Vagina (tissue), 2 donors: ENCODE results near the gene CALCA. TPM values are rescaled to one million over a fixed set of nuclear protein-coding genes. Genes with fewer than 3 reads are reported as not detected.

ENCODE experiments used
- DNase-seq, 2 donors: peaks; one replicate each; pipeline ENCODE4 v3.0.0-alpha.2; 2017; ENCODE audit errors: extremely low spot score in 2 of 2
- H3K27ac ChIP-seq: fragments of 200-600 bp; sonication (generic); one replicate; pipeline ENCODE4 v1.5.1; 2019
- H3K27me3 ChIP-seq: fragments of 200-600 bp; sonication (generic); one replicate; pipeline ENCODE4 v1.5.1; 2019
- H3K36me3 ChIP-seq, 2 donors: fragments of 200-600 bp; sonication (generic); one replicate each; pipeline ENCODE4 v1.5.1; 2017 to 2019
- H3K4me1 ChIP-seq: fragments of 200-600 bp; sonication (generic); one replicate; pipeline ENCODE4 v1.5.1; 2019
- H3K4me3 ChIP-seq, 2 donors: fragments of 200-600 bp; sonication (generic); 1 replicate in 1 of 2; 2 replicates in 1 of 2; pipeline ENCODE4 v1.5.1; 2016 to 2019
- H3K9me3 ChIP-seq: fragments of 200-600 bp; sonication (generic); one replicate; pipeline ENCODE4 v1.5.1; 2019
- CTCF ChIP-seq, 3 experiments: fragments of 450-650 bp in 2 of 3; fragments of 200-600 bp in 1 of 3; sonication (generic) in 1 of 3; IDR thresholded peaks; one replicate each; pipeline ENCODE4 v1.5.1; 2017 to 2019; ENCODE audit warnings: antibody characterized with exemption in 3 of 3, mild to moderate bottlenecking in 2 of 3, moderate library complexity in 2 of 3
- POLR2A ChIP-seq, 2 donors: fragments of 450-650 bp; IDR thresholded peaks; one replicate each; pipeline ENCODE4 v1.6.1; 2017; ENCODE audit warnings: antibody characterized with exemption in 2 of 2, mild to moderate bottlenecking in 2 of 2, moderate library complexity in 2 of 2
- POLR2AphosphoS5 ChIP-seq, 2 donors: sonication (generic); formaldehyde crosslinking; IDR thresholded peaks; one replicate each; pipeline ENCODE4 v1.9.0; 2017; ENCODE audit warnings: antibody characterized with exemption in 2 of 2, mild to moderate bottlenecking in 2 of 2, low read depth in 1 of 2; ENCODE audit not compliant: insufficient read depth in 1 of 2
- intact Hi-C: fragments of 100-400 bp; cut with DNase I; formaldehyde crosslinking; loops from one replicate; pipeline ENCODE4 v1.15.1; 2023
- total RNA-seq: library from RNA; depleted of rRNA; stranded (reverse); fragments of >200 nt; gene quantifications from one replicate; pipeline ENCODE4 v1.2.3, GENCODE V29; 2016

CALCA gene
- total RNA-seq, 1 donor from 2014 or later: not detected

GRCh38 chr11:14942745-14943144 is 29.4 kb downstream of the CALCA start:
- Histone ChIP-seq H3K9me3 (no peaks in the 10 kb centered on the region), H3K36me3 (no peaks in the 10 kb centered on the region), H3K27me3 (no peaks in the 10 kb centered on the region), H3K4me3 (no peak overlapping the region), H3K27ac (no peak overlapping the region), H3K4me1 (no peaks in the 10 kb centered on the region)
- intact Hi-C loops: no loop called here
- DNase-seq: no peak
- TF ChIP-seq POLR2AphosphoS5 (IDR thresholded peaks at IDR 0.05; ENCODE audit: insufficient read depth in 1 of 2, low read depth in 1 of 2) (no peak), POLR2A (IDR thresholded peaks at IDR 0.05) (no peak), CTCF (IDR thresholded peaks at IDR 0.05) (no peak)

- TF ChIP-seq POLR2AphosphoS5 (IDR thresholded peaks at IDR 0.05; ENCODE audit: insufficient read depth in 1 of 2, low read depth in 1 of 2) (no peak), POLR2A (IDR thresholded peaks at IDR 0.05) (no peak), CTCF (IDR thresholded peaks at IDR 0.05) (no peak)
- Histone ChIP-seq H3K27me3 (no peaks in the 10 kb centered on the region), H3K27ac (no peak overlapping the region), H3K9me3 (no peaks in the 10 kb centered on the region), H3K36me3 (no peaks in the 10 kb centered on the region), H3K4me1 (no peaks in the 10 kb centered on the region), H3K4me3 (no peak overlapping the region)
- no peak for DNase-seq
- intact Hi-C loops: no loop called here
Observed at GRCh38 chr11:14938936-14939335, 33.2 kb downstream of the CALCA start.

- TF ChIP-seq POLR2A (IDR thresholded peaks at IDR 0.05): no peak
- no peak for TF ChIP-seq POLR2AphosphoS5 (IDR thresholded peaks at IDR 0.05; ENCODE audit: insufficient read depth in 1 of 2, low read depth in 1 of 2)
- TF ChIP-seq CTCF (IDR thresholded peaks at IDR 0.05): no peak
- H3K27me3 ChIP-seq: no peaks in the 10 kb centered on the region
- DNase-seq: no peak
- no peaks in the 10 kb centered on the region for H3K9me3 ChIP-seq
- H3K4me3 ChIP-seq: no peak overlapping the region
- intact Hi-C loops: no loop called here
- no peaks in the 10 kb centered on the region for H3K4me1 ChIP-seq
- no peaks in the 10 kb centered on the region for H3K36me3 ChIP-seq
- H3K27ac ChIP-seq: no peak overlapping the region
Observed at GRCh38 chr11:14934641-14935351, 37.4 kb downstream of the CALCA start.

- no peak overlapping the region for H3K4me3 ChIP-seq
Observed at GRCh38 chr11:14932447-14932846, 39.7 kb downstream of the CALCA start.

More at GRCh38 chr11:14932447-14932846, 39.7 kb downstream of the CALCA start:
- Histone ChIP-seq H3K27ac (no peak overlapping the region), H3K9me3 (no peaks in the 10 kb centered on the region), H3K36me3 (no peaks in the 10 kb centered on the region), H3K27me3 (no peaks in the 10 kb centered on the region), H3K4me1 (no peaks in the 10 kb centered on the region)
- no peak for DNase-seq
- TF ChIP-seq POLR2A (IDR thresholded peaks at IDR 0.05) (no peak), CTCF (IDR thresholded peaks at IDR 0.05) (no peak), POLR2AphosphoS5 (IDR thresholded peaks at IDR 0.05; ENCODE audit: insufficient read depth in 1 of 2, low read depth in 1 of 2) (no peak)
- intact Hi-C loops: no loop called here
